Right lobe of liver (tissue), 4 donors: ENCODE data around the gene CHKA.

Source experiments
- CTCF ChIP-seq, 4 donors: fragments of 200-600 bp in 3 of 4; fragments of 450-650 bp in 1 of 4; IDR thresholded peaks; one replicate each; pipeline versions ENCODE4 v1.5.1 to v1.8.0; 2016 to 2022; ENCODE audit warnings: antibody characterized with exemption in 4 of 4, mild to moderate bottlenecking in 2 of 4
- POLR2A ChIP-seq: fragments of 450-650 bp; IDR thresholded peaks from one replicate; pipeline ENCODE4 v1.6.1; 2017; ENCODE audit warnings: antibody characterized with exemption, mild to moderate bottlenecking
- donor health status: DM: no; HTN: no; CAD: no.
- donor health status: DM: no; HTN: no; CAD: no.
- donor health status: DM: no; HTN: yes; CAD: no.

GRCh38 chr11:68168694-68169093, 47.5 kb upstream of the CHKA start:
- no peak for TF ChIP-seq CTCF (IDR thresholded peaks at IDR 0.05)
- no peak for TF ChIP-seq POLR2A
